ENCODE measurements around the gene DKK3.

The DKK3 gene

GRCh38 chr11:11966354-11966741, 42.1 kb downstream of the DKK3 start:
- no peak for DNase-seq

- no peak for DNase-seq
Measured at GRCh38 chr11:11965656-11966353, 42.6 kb downstream of the DKK3 start.

- DNase-seq: no peak
Measured at GRCh38 chr11:11965192-11965591, 43.2 kb downstream of the DKK3 start.

- DNase-seq: no peak
Measured at GRCh38 chr11:11964774-11965150, 43.7 kb downstream of the DKK3 start.

- no peak for DNase-seq
Measured at GRCh38 chr11:11963842-11964773, 44.3 kb downstream of the DKK3 start.

- no peak for DNase-seq
Measured at GRCh38 chr11:11963067-11963466, 45.4 kb downstream of the DKK3 start.

- peak; percentile 13 for DNase-seq
Measured at GRCh38 chr11:11961399-11962028, 46.9 kb downstream of the DKK3 start.

GRCh38 chr11:11960687-11961086, 47.7 kb downstream of the DKK3 start:
- DNase-seq: peak; percentile 17

- no peak for DNase-seq
Measured at GRCh38 chr11:11959601-11960000, 48.8 kb downstream of the DKK3 start.

- peak; percentile 14 for DNase-seq
Measured at GRCh38 chr11:11958403-11959231, 49.8 kb downstream of the DKK3 start.

GRCh38 chr11:11956006-11956405, 52.4 kb downstream of the DKK3 start:
- DNase-seq: no peak

- no peak for DNase-seq
Measured at GRCh38 chr11:11952036-11952435, 56.4 kb downstream of the DKK3 start.

- no peak for DNase-seq
Measured at GRCh38 chr11:11949482-11949881, 58.9 kb downstream of the DKK3 start.

- DNase-seq: no peak
Measured at GRCh38 chr11:11948242-11948947, 60.0 kb downstream of the DKK3 start.

GRCh38 chr11:11947825-11948224, 60.6 kb downstream of the DKK3 start:
- no peak for DNase-seq

GRCh38 chr11:11946878-11947277, 61.5 kb downstream of the DKK3 start:
- DNase-seq: no peak

- no peak for DNase-seq
Measured at GRCh38 chr11:11946180-11946579, 62.2 kb downstream of the DKK3 start.

GRCh38 chr11:11944444-11944843, 64.0 kb downstream of the DKK3 start:
- DNase-seq: no peak

GRCh38 chr11:11942668-11943067, 65.8 kb downstream of the DKK3 start:
- DNase-seq: no peak

GRCh38 chr11:11940551-11940950, 67.9 kb downstream of the DKK3 start:
- no peak for DNase-seq

- DNase-seq: no peak
Measured at GRCh38 chr11:11937957-11938356, 70.5 kb downstream of the DKK3 start.

- no peak for DNase-seq
Measured at GRCh38 chr11:11937433-11937832, 71.0 kb downstream of the DKK3 start.
